Activated CD4-positive, alpha-beta T cell treated with anti-CD3 and anti-CD28 coated beads, Interleukin-10, Interleukin-2, amounts not matched to agents 100 ng/mL and 50 ng/mL, durations not matched to agents 16 hours and 8 hours (primary cell): ENCODE results near the gene DCAF6.
"Not testable (repeated sequence)": the region's sequence is repeated elsewhere in the genome, so short reads cannot be mapped to it uniquely, and the experiment has no call there.

Source experiments
- DNase-seq: peaks from one replicate; pipeline ENCODE4 v3.0.0-alpha.2; 2020

DCAF6 gene

GRCh38 chr1:168032029-168032428 is 95.5 kb downstream of the DCAF6 start:
- no peak for DNase-seq

GRCh38 chr1:168035345-168035744 is 98.9 kb downstream of the DCAF6 start:
- DNase-seq: no peak

- no peak for DNase-seq
These were observed 105.9 kb downstream of the DCAF6 start for GRCh38 chr1:168042362-168042761.

GRCh38 chr1:168045311-168045710 is 108.8 kb downstream of the DCAF6 start:
- no peak for DNase-seq

GRCh38 chr1:168050307-168050706 is 113.8 kb downstream of the DCAF6 start:
- no peak for DNase-seq

GRCh38 chr1:168050880-168051279 is 114.4 kb downstream of the DCAF6 start:
- DNase-seq: no peak

- no peak for DNase-seq
These were observed 117.2 kb downstream of the DCAF6 start for GRCh38 chr1:168053681-168054080.

- no peak for DNase-seq
These were observed 117.6 kb downstream of the DCAF6 start for GRCh38 chr1:168054117-168054516.

GRCh38 chr1:168056152-168056551 is 119.7 kb downstream of the DCAF6 start:
- not testable (repeated sequence) for DNase-seq

GRCh38 chr1:168057355-168057754 is 120.9 kb downstream of the DCAF6 start:
- DNase-seq: no peak

GRCh38 chr1:168057921-168058320 is 121.4 kb downstream of the DCAF6 start:
- no peak for DNase-seq

- DNase-seq: no peak
These were observed 127.7 kb downstream of the DCAF6 start for GRCh38 chr1:168064216-168064615.

- no peak for DNase-seq
These were observed 129.0 kb downstream of the DCAF6 start for GRCh38 chr1:168065506-168065905.

GRCh38 chr1:168069384-168069783 is 132.9 kb downstream of the DCAF6 start:
- DNase-seq: no peak

- no peak for DNase-seq
These were observed 143.3 kb downstream of the DCAF6 start for GRCh38 chr1:168079761-168080160.

GRCh38 chr1:168081373-168082007 is 145.0 kb downstream of the DCAF6 start:
- DNase-seq: no peak

GRCh38 chr1:168082008-168082876 is 145.8 kb downstream of the DCAF6 start:
- DNase-seq: peak; percentile 77

- DNase-seq: no peak
These were observed 147.2 kb downstream of the DCAF6 start for GRCh38 chr1:168083456-168084325.

- peak; percentile 68 for DNase-seq
These were observed 148.1 kb downstream of the DCAF6 start for GRCh38 chr1:168084396-168085231.

GRCh38 chr1:168085401-168085872 is 149.0 kb downstream of the DCAF6 start:
- no peak for DNase-seq

- DNase-seq: no peak
These were observed 150.0 kb downstream of the DCAF6 start for GRCh38 chr1:168086438-168086837.

GRCh38 chr1:168087696-168088095 is 151.2 kb downstream of the DCAF6 start:
- no peak for DNase-seq
